NCI-H510A treated with DMSO at 0.1 percent for 48 hours (cell line): Measurements from ENCODE around the gene LCN9.
"Not testable (repeated sequence)": the region's sequence is repeated elsewhere in the genome, so short reads cannot be mapped to it uniquely, and the experiment has no call there.

Source experiments
- DNase-seq: peaks from one replicate; lab custom pipeline; 2025; lab: John Stamatoyannopoulos, UW

Gene LCN9

GRCh38 chr9:135662758-135663450, at the start of gene LCN9:
Gene LCN9 (plus strand): TSS chr9:135663309. CDS start chr9:135663322, 13 bp downstream.
- no peak for DNase-seq

- DNase-seq = no peak
Measured at GRCh38 chr9:135613946-135614805, 48.9 kb upstream of the LCN9 start.

GRCh38 chr9:135614821-135615665, 48.1 kb upstream of the LCN9 start:
- no peak for DNase-seq

GRCh38 chr9:135615666-135616618, 47.2 kb upstream of the LCN9 start:
- no peak for DNase-seq

GRCh38 chr9:135616619-135617537, 46.2 kb upstream of the LCN9 start:
- no peak for DNase-seq

- no peak for DNase-seq
Measured at GRCh38 chr9:135617538-135617900, 45.6 kb upstream of the LCN9 start.

GRCh38 chr9:135617991-135618411, 45.1 kb upstream of the LCN9 start:
- DNase-seq = no peak

GRCh38 chr9:135618866-135619598, 44.1 kb upstream of the LCN9 start:
- DNase-seq = no peak

GRCh38 chr9:135619599-135619886, 43.6 kb upstream of the LCN9 start:
- DNase-seq = no peak

- no peak for DNase-seq
Measured at GRCh38 chr9:135620558-135620957, 42.6 kb upstream of the LCN9 start.

GRCh38 chr9:135622415-135623020, 40.6 kb upstream of the LCN9 start:
- DNase-seq = no peak

- no peak for DNase-seq
Measured at GRCh38 chr9:135624282-135624681, 38.8 kb upstream of the LCN9 start.

- DNase-seq = no peak
Measured at GRCh38 chr9:135632841-135633240, 30.3 kb upstream of the LCN9 start.

GRCh38 chr9:135636930-135637530, 26.1 kb upstream of the LCN9 start:
- not testable (repeated sequence) for DNase-seq

- DNase-seq = no peak
Measured at GRCh38 chr9:135639196-135639595, 23.9 kb upstream of the LCN9 start, which contains the start of gene GLT6D1. Gene GLT6D1 (minus strand): TSS chr9:135639540. CDS start chr9:135639187, 353 bp downstream.

GRCh38 chr9:135641047-135641446, 22.1 kb upstream of the LCN9 start:
- DNase-seq = no peak

- no peak for DNase-seq
Measured at GRCh38 chr9:135641745-135642144, 21.4 kb upstream of the LCN9 start.

- no peak for DNase-seq
Measured at GRCh38 chr9:135644631-135645218, 18.4 kb upstream of the LCN9 start.
